Measurements from ENCODE around the gene FGF11.

GRCh38 chr17:7484919-7485377, 45.6 kb downstream of the FGF11 start:
- TF ChIP-seq NFRKB (IDR thresholded peaks at IDR 0.05) (no peak), FOXM1 (IDR thresholded peaks at IDR 0.05; ENCODE audit: borderline replicate concordance) (no peak), SP1 (IDR thresholded peaks at IDR 0.05) (no peak)
- TF ChIP-seq, protein P1, sequence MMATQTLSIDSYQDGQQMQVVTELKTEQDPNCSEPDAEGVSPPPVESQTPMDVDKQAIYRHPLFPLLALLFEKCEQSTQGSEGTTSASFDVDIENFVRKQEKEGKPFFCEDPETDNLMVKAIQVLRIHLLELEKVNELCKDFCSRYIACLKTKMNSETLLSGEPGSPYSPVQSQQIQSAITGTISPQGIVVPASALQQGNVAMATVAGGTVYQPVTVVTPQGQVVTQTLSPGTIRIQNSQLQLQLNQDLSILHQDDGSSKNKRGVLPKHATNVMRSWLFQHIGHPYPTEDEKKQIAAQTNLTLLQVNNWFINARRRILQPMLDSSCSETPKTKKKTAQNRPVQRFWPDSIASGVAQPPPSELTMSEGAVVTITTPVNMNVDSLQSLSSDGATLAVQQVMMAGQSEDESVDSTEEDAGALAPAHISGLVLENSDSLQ (IDR thresholded peaks at IDR 0.05): no peak

Data from HEK293T (cell line).